NT2/D1 (cell line): Measurements from ENCODE around the gene TLE5.

Experiments used
- YY1 ChIP-seq: IDR thresholded peaks from 2 replicates; pipeline ENCODE4 v1.6.1; 2011; ENCODE audit not compliant: insufficient read length, insufficient read depth
- ZNF274 ChIP-seq: IDR thresholded peaks from 2 replicates; pipeline ENCODE4 v1.6.1; 2011; ENCODE audit warnings: mild to moderate bottlenecking, low read depth, low read length

GRCh38 chr19:3047496-3048189 is 14.7 kb downstream of the TLE5 start:
- TF ChIP-seq YY1, result no peak
- TF ChIP-seq ZNF274, result no peak
